Midbrain (tissue), 1 donor: ENCODE data around the gene TUBB2B.

ENCODE experiments used
- DNase-seq: peaks from one replicate; lab custom pipeline; 2025; lab: John Stamatoyannopoulos, UW

The TUBB2B gene

GRCh38 chr6:3227363-3228045 lies at the start of gene TUBB2B:
Gene TUBB2B (minus strand): TSS chr6:3227653. CDS start chr6:3227543, 110 bp downstream.
- DNase-seq = peak; percentile 83

GRCh38 chr6:3277251-3277650 lies 49.8 kb upstream of the TUBB2B start:
- no peak for DNase-seq

GRCh38 chr6:3276174-3277167 lies 49.0 kb upstream of the TUBB2B start:
- no peak for DNase-seq

GRCh38 chr6:3273707-3274521 lies 46.5 kb upstream of the TUBB2B start:
- DNase-seq = no peak

GRCh38 chr6:3272911-3273547 lies 45.6 kb upstream of the TUBB2B start:
- no peak for DNase-seq

GRCh38 chr6:3271756-3272155 lies 44.3 kb upstream of the TUBB2B start:
- no peak for DNase-seq

GRCh38 chr6:3270258-3270657 lies 42.8 kb upstream of the TUBB2B start:
- DNase-seq = no peak

- DNase-seq = no peak
These were observed 42.0 kb upstream of the TUBB2B start for GRCh38 chr6:3269281-3269975.

- no peak for DNase-seq
These were observed 41.2 kb upstream of the TUBB2B start for GRCh38 chr6:3268680-3269079.

- DNase-seq = no peak
These were observed 39.7 kb upstream of the TUBB2B start for GRCh38 chr6:3267162-3267561.

- no peak for DNase-seq
These were observed 38.7 kb upstream of the TUBB2B start for GRCh38 chr6:3266170-3266569.

- no peak for DNase-seq
These were observed 38.2 kb upstream of the TUBB2B start for GRCh38 chr6:3265671-3266070.

GRCh38 chr6:3264356-3264755 lies 36.9 kb upstream of the TUBB2B start:
- no peak for DNase-seq

GRCh38 chr6:3263096-3263495 lies 35.6 kb upstream of the TUBB2B start:
- DNase-seq = no peak

GRCh38 chr6:3261921-3262320 lies 34.5 kb upstream of the TUBB2B start:
- no peak for DNase-seq

GRCh38 chr6:3261518-3261820 lies 34.0 kb upstream of the TUBB2B start:
- DNase-seq = no peak

- DNase-seq = no peak
These were observed 33.5 kb upstream of the TUBB2B start for GRCh38 chr6:3260772-3261517.

- no peak for DNase-seq
These were observed 32.8 kb upstream of the TUBB2B start for GRCh38 chr6:3260296-3260695.

GRCh38 chr6:3259491-3259958 lies 32.1 kb upstream of the TUBB2B start:
- DNase-seq = peak; percentile 51

GRCh38 chr6:3258720-3259490 lies 31.5 kb upstream of the TUBB2B start, which contains the start of gene PSMG4:
Gene PSMG4 (plus strand): TSS chr6:3258947. CDS start chr6:3259023, 76 bp downstream.
- peak; percentile 92 for DNase-seq
